NCI-H2107 treated with DMSO at 0.1 percent for 48 hours (cell line): Measurements from ENCODE around the gene CYBA.
"Not testable (repeated sequence)": the region's sequence is repeated elsewhere in the genome, so short reads cannot be mapped to it uniquely, and the experiment has no call there.

ENCODE experiments used
- DNase-seq: peaks from one replicate; lab custom pipeline; 2025; ENCODE audit not compliant: unreplicated experiment; lab: John Stamatoyannopoulos, UW

The CYBA gene

DNA sequence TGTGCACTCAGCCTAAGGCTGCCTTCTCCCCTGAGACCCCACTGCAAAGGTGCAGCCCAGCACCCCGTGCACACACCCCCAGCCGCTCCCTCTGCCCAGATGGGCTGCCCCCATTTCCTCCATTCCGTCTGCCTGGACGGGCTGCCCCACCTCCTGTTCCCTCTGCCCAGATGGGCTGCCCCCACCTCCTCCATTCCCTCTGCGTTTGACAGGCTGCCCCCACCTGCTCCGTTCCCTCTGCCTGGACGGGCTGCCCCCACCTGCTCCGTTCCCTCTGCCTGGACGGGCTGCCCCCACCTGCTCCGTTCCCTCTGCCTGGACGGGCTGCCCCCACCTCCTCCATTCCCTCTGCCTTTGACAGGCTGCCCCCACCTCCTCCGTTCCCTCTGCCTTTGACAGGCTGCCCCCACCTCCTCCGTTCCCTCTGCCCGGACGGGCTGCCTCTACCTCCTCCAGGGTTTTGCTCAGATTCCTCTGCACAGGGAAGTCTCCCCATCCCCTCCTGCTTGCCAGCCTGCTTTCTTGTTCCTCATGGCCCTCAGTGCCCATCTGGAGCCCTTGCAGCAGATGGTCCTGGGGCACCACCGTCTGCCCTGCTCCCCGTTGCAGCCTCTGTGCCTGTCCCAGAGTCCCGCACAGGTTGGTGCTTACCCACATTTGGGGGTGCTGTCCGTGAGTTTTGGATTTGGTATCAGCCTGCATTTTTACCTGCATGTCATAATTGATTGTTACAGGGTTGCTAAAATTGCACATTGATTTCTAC is 35.9 kb downstream of the CYBA start:
- no peak for DNase-seq

DNA sequence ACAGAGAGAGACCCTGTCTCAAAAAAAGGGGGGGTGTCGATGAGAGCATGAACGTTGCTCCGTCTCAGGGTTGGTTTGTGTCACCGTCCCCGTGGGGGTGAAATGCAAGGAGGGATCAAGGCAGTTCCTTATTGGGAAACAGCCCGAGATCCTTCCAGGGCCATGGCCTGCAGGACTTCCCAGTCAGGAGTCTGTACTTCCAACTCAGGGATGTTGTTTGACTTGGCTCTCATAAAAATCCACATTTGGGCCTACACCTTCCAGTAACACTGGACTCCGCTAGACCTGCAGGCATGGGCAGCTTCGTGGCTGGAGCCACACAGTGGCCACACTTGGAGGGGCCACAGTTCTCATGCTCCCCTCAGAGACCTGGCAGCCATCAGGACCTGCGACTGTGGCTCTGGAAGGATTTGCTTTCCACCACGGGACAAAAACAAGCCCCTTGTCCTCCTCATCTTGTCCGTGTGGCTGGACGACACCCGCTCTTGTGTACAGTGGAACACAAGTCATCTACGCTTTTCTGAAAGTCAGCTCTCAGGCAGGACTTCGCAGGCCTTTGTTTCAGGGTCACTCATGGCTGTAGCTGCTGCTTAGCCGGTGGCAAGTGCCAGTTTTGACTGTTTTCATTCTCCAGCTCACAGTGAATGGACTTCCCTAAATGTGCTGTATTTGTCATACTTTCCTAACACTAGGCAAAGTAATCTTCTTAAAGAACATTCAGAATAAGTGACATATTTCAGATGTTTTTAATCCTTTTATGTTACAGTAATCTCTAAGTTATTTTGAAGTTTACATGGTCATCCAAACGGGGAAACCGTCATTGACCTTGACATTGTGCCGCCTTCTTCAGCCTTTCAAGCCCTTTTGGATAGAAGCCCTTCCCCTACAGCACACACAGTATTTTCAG is 36.7 kb downstream of the CYBA start:
- DNase-seq = no peak

DNA sequence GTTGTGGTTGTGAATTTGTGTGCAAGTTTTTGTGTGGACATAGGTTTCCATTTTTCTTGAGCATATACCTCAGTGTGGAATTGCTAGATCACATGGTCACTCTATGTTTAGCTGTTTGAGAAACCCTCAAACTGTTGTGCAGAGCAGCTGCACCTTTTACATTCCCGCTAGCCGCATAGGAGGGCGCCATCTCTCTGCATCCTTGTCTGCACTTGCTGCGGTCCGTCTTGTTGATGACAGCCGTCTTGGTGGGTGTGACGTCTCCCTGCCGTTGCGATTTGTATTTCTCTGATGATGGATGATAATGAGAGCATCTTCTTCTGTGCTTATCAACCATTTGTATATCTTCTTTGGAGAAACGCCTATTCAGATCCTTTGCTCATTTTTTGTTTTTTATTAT is 37.6 kb downstream of the CYBA start:
- DNase-seq = no peak

DNA sequence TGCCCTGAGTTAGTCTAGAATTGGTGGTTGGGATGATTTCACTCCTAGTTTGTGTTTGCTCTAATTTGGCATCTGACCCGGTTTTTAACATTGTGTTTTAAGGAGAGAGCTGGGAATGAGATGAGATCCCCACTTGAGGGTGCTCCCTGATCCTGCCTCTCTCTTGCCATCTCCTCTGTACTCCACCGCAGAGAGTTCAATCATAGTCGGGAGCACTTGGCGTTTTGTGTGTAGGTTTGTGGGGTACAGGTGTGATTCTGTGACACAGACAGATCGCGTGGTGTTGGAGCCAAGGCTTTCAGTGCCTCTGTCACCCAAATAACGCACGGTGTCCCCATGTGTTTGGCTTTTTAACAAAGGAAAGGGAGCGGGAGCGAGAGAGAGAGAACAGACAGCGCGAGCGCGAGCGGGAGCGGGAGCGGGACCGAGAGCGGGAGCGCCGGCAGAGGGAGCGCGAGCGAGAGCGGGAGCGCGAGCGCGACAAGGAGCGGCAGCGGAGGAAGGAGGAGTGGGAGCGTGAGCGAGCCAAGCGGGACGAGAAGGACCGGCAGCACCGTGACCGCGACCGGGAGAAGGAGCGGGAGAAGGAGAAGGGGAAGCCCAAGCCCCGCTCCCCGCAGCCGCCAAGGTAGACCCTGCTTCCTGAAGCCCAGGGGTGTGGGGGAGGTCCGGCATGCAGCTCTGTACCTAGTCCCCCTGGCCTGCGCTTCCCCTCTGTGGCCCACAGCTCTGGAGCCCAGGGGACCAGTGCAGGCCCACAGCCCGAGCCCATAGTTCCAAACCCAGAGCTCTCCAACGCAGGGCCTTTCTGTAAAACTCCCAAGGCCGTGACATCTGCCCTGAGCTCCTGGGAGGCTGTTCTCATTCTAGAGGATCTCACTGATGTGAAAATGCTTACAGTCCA is 39.7 kb downstream of the CYBA start:
- no peak for DNase-seq

DNA sequence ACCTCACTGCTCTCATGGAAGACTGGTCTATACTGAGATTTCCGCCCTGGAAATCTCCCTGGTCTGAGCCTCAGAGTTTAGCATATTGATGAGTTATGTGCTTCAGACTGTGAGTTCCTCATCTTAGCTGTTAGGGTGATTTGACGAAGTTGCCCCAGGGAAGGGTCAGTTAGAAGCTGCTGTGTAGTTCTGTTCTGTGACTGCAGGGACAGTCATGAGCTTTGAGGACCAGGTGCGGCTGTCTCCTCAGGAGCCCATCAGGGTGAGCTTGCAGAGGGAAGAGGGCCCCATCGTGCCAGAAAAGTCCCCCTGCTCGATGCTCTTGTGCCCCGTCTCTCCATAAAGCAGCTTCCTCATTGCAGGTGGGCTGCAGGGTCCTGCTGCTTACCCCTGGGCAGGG is 40.8 kb downstream of the CYBA start:
- DNase-seq = no peak

DNA sequence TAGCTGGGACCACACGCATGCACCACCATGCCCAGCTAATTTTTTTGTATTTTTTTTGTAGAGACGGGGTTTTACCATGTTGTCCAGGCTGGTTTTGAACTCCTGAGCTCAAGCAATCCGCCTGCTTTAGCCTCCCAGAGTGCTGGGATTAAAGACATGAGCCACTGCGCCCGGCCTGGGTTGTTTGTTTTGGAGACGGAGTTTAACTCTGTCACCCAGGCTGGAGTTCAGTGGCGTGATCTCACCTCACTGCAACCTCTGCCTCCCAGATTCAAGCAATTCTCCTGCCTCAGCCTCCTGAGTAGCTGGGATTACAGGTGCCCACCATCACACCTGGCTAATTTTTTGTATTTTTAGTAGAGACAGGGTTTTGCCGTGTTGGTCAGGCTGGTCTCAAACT is 41.4 kb downstream of the CYBA start:
- not testable (repeated sequence) for DNase-seq

DNA sequence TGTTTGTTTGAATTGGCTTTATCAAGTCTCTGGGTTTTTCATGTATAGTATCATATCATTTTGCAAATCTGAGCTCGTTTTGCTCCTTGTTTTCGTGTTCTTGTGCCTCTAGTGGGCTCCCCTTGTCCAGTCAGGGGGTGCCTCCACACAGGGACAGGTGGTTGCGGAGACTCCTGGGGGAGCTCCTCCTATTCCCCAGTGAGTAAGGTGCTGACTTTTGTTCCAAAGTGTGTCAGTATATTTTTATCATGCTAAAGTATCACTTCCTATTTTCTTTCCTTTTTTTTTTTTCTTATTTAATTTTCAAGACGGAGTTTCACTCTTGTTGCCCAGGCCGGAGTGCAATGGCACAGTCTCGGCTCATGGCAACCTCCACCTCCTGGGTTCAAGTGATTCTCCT is 42.8 kb downstream of the CYBA start:
- DNase-seq = no peak

DNA sequence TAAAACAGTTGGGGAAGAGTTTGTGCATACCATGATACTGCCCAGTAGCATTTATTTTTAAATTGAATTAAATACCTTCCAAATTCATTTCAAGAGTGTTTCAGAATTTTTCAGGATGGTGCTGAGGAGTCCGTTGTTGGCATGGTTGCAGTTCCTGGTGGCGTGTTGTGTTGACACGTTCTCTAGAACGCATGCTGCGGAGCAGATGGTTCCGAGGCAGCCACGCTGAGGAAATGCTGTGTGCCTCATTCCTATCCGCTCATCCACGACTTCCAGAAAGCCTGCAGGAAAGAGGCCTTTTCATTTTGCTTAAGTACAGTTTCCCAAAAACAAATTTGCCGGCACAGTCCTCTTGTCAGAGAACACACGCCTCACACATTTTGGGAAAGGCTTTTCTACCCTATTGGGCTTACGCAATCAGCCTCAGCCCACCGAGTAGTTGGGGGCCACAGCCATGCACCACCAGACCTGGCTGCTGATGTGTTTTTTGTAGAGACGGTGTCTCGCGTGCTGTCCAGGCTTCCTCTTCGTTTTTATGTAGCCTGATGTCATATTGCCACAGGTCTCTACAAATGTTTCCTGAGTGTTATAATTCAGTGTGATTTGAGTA is 44.6 kb downstream of the CYBA start:
- DNase-seq = no peak

DNA sequence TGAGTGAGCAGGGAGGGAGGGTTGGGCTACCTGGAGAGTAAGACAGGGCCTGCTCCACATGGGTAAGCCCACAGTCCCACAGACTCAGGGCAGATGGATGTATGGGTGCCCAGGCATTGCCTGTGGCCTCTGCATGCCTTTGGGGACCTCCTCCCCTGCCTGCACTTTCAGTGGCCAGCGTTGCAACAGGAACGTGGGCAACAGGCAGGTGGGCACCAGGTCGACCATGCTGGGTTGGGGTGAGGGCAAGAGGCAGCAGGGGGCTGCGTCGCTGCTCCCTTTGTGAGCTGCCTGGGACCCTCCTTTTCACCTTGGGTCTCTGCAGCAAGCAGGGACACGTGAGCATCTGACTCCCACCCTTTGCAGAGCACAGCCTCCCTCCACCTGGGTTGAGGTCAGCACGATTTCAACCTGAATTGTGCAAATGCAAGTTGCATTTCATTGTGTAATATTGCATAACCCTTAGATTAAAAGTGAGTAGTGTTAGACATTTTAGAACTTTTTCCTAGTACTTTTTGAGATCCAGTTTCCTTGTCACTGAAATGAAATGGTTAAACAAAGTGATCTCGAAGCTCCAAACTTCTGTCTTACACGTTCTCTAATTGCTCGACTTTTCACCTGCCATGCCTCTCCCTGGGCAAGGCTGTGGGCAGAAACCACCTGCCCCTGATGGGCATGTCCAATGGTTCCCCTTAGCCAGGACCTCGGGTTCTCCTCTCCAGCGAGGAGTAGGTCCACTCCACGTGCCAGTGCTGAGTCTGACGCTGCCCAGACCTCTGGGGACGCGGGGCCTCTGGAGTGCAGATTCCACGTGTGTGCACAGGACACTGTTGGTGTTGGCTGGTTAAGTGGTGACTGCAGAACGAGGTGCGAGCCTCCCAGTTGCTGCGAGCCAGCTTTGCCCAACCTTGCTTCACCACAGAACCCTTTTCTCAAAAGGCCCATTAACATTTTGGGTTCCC is 45.4 kb downstream of the CYBA start:
- DNase-seq = no peak

DNA sequence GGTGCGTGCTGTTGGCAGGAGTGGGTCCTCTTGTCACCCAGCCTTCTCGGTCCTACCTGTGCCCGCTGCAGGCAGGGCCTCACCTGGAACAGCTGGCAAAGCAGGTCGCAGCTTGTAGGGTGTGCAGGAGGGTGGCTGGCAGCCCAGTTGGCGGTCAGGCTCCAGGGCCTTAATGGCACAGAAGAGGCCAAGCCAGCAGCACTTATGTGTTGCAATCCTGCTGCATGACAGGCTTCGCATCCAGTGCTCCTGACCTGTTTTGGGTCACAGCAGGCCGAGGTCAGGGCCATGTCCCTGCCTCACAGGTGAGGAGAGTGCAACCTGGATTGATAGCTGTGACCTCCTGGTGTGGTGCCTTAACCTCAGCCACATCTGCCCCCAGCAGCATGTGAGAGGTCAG is 48.8 kb downstream of the CYBA start:
- no peak for DNase-seq

DNA sequence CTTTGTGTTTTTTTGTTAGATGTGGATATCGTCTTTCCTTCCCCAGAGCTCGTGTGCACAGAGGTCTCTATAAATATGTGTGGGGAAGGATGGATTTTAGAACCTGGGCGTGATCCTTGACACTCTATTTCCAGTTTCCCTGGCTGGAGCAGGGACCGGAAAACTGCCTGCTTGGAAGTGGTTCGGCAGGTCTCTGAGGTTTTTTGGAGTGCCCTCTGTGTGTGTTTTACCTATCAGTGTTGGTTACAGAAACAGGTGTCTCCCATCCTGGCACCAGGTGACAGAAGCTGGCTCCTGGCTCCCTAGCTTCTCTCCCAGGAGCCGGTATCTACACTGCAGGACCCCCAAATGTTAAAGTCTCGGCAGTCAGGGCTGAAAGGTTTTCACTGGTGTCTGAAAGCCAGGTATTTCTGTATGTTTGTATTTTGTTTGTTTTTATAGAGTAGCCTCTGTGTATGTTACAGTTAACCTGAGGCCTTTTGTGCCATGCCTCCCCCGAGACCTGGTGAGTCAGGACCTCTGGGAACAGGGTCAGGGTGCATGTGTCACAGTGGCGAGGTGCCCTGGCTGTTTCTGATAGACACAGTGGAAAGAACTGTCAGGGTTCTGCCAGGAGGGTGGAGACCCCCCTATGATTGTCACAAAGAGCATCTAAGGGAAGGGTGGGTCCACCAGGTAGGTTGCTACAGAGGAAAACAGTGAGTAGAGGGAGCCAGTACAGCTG is 49.4 kb downstream of the CYBA start:
- peak; percentile 53 for DNase-seq

DNA sequence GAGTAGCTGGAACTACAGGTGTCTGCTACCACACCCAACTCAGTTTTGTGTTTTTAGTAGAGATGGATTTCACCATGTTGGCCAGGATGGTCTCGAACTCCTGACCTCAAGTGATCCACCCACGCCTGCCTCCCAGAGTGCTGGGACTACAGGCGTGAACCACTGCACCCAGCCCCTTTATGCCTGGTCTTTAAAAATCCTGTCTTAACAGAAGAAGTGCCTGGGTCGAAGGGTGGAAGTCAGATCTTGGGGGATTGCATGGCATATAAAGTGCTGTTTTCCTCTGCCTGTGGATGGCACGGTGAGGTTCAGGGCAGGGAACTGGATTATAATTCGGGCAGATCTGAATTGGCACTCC is 50.3 kb downstream of the CYBA start:
- no peak for DNase-seq

DNA sequence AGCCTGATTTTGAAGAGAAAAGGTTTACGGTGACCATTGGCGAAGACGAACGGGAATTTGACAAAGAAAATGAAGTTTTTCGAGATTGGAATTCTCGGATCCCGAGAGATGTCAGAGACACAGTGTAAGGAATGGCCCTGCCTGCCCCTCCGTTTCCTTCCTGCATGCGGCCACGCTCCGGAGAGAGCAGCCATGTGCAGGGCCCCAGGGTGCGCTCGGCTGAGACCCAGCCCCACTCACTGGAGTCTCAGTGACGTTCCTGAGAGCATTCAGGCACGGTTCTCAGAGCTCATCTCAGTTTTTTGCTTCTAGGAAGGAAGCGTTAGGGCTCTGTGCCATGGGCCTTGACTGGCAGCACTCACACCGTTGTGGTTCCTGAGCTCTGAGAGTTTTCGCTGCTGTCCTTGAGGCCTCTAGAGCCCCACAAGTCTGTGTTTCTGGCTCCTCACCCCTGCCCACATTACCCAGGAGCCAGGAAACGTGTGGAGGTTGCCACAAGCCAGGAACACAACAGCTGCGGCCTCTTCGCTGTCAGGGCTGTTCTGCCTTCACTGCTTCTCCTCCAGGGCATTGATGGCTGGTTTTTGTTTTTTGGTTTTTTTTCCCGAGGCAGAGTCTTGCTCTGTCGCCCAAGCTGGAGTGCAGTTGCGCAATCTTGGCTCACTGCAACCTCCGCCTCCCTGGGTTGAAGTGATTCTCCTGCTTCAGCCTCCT is 50.9 kb downstream of the CYBA start:
- no peak for DNase-seq

DNA sequence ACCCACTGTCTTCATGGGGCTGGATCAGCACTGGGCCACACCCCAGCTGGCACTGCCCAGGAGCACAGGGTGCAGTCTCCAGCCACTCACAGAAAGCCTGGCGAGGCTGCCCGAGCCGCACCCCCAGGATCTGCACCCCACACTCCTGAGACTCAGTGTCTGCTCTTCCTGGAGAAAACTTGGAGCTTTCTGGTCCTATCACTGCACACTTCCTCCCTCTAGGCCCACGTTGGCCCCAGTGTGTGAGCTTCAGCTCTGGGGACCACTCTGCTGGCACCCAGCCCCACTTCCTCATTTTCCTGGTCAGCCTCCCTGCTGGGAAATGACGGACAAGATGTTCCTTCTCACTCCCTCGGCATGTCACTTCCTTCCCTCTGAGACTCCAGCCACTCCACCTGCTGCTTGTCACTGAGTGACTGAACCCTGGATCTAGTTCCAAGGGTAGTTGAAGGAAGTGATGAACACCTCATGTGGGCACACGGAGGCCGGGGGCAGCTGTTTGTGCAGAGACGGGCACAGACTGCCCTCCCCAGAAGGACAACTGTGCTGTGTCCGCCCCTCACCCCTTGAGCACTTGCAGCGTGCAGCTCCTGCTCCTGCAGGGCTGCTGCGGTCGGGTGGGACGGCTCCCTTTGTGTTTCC is 51.6 kb downstream of the CYBA start:
- DNase-seq = no peak

DNA sequence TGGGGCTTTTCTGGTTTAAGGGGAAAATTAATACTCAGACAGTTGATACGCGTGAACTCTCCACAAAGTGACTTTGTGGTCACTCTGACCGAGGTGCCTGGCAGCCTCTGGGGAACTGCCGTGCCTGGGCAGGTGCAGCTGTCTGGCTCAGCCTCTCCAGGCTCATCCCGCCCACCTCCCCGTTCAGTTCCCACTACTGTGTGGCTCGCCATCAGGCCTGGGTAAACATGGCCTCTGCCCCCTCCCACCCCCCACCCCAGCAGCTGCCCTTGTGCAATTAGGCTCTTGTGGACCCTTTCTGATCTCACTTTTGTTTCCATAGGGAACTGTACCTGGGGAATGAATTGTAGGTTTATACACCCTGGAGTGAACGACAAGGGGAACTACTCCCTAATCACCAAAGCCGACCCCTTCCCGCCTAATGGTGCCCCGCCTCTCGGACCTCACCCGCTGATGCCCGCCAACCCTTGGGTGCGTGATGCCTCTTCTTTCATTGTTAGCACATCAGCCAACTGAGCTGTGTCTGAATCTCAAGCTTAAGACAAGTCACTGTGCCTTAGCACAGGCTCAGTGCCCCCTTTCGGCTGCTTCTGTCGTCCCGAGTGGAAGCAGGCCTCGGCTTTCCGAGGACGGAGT is 52.9 kb downstream of the CYBA start:
- DNase-seq = peak; percentile 53

DNA sequence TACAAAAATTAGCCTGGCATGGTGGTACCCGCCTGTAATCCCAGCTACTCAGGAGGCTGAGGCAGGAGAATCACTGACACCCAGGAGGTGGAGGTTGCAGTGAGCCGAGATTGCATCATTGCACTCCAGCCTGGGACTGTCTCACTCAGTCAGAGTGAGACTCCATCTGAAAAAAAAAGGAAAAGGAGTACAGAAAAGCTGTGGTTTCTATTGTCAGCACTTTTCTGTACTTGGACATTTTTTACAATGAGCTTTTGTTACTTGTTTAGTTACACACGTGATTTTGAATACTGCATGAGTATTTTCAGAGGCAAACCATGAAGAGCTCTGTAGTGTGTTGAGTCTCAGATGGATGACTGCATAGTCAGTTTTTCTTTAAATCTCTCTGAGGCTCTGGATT is 54.4 kb downstream of the CYBA start:
- no peak for DNase-seq

DNA sequence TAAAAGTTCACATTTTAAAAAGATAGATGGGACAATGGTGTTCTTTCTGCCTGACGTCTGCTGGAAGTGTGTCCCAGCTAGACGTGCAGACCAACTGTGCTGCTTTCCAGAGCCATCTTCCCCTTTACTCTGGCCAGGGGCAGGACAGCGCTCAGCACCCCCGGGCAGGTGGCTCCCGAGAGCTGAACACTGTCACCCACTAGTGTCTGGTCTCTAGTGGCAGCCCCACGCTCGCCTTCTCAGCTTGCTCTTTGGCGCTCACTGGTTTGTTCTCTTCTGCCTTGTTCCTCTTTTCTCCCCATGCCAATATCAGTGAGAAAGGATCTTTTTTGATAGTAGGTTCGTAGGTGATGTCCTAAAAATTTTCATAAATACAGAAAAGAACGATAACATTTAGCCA is 54.9 kb downstream of the CYBA start:
- no peak for DNase-seq

DNA sequence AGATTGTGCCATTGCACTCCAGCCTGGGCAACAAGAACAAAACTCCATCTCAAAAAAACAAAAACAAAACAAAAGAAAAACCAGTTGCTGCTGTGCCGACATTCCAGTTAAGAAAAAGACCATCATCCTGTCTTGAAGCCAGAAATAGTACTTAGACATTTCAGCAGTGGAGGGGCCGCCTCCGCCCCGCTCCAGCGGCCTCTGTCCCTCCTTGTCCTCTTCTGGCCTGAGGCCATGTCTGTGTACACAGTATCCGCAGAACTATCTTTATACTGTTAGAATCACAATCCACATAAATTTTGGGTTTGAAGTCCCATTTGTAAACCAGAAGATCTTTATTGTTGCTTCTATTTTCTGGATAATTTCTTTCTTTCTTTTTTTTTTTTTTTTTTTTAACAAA is 55.8 kb downstream of the CYBA start:
- DNase-seq = no peak
